Adrenal gland (tissue), 5 donors: ENCODE measurements around the gene FAM9B.

ENCODE experiments used
- CTCF ChIP-seq, 6 experiments: fragments of 450-650 bp in 4 of 6; fragments of 200-600 bp in 2 of 6; sonication (generic) in 1 of 6; IDR thresholded peaks; 1 replicate in 5 of 6; 2 replicates in 1 of 6; pipeline versions ENCODE4 v1.5.1 to v1.8.0; 2016 to 2021; ENCODE audit warnings: antibody characterized with exemption in 6 of 6, mild to moderate bottlenecking in 2 of 6, moderate library complexity in 1 of 6
- POLR2A ChIP-seq, 2 donors: fragments of 450-650 bp; IDR thresholded peaks; one replicate each; pipeline ENCODE4 v1.6.1; 2017; ENCODE audit warnings: antibody characterized with exemption in 2 of 2, mild to moderate bottlenecking in 2 of 2, moderate library complexity in 1 of 2
- donor health status: DM: no; HTN: no; CAD: no.

GRCh38 chrX:8987672-8988250 is 46.2 kb downstream of the FAM9B start:
- TF ChIP-seq POLR2A (IDR thresholded peaks at IDR 0.05): no peak
- TF ChIP-seq CTCF (IDR thresholded peaks at IDR 0.05): no peak
